NK-92 treated with Interleukin-12 subunit alpha and Interleukin-12 subunit beta, amount 100 ng/mL, for 24 hours (cell line): Measurements from ENCODE around the gene CANX.

Experiments
- DNase-seq: peaks from one replicate; lab custom pipeline; 2025; lab: John Stamatoyannopoulos, UW

Gene CANX

DNA sequence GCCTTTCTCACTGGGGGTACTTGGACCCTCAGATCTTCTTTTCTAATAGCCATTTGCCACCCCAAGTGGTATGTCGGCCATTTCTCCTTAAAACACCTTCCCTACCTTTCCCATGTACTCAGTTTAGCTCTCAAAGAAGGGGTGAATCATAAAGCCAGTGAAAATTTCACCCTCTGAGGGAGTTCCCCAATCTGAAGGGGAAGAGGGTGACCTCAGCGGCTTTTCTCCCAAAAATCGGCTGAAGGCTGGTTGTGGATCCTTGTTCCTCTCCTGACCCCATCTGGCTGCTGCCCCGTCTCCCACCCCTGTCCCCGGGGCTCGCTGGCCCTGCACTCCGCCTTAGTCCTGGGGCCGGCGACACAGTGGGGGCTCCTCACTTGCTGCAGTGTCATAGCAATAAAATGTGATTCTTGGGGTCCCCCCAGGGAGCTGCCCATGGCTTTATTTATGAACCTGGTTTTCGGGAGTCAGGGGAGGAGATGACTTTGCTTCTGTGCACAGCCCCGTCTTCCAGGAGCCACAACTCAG lies 77.7 kb downstream of the CANX start:
- no peak for DNase-seq

DNA sequence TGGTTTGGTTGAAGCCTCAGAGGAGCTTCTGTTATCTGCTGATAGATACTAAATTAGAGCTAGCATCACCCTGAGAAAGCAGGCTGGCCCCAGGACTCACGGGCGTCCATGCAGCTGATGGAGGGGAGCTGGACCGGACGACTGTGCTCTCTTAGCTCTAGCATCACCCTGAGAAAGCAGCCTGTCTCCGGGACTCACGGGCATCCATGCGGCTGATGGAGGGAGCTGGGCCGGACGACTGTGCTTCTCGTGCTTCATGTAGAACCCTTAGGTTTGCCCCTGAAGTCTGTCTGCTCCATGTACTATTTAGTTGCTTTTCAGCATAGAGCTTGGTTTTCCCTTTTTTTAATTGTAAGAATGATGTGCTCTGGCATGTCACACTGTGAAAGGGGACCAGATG lies 78.7 kb downstream of the CANX start:
- DNase-seq, result no peak

GRCh38 chr5:179777909-179778308 lies 79.1 kb downstream of the CANX start:
- DNase-seq, result no peak

GRCh38 chr5:179778591-179778990 lies 79.8 kb downstream of the CANX start:
- DNase-seq, result no peak

- no peak for DNase-seq
Measured at GRCh38 chr5:179779826-179780225, 81.1 kb downstream of the CANX start.

DNA sequence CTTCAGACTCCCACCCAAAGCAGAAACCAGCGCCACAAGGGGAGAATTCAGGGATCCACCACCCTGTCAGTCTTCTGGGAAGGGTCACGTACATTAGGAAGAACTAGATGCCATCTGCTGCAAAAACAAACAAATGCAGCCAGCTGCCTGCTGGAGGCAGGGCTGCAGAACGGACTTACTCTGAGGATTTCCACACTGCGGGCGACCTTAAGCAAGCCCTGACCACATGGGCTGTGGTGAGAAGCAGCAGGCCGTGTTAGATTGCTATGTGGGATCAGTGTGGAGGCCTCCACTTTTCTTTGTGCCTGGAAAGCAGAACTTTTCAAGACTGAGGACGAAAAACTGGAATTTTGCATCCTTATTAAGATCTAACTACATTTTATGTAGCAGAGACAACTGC lies 81.6 kb downstream of the CANX start:
- DNase-seq, result no peak
